DND-41 (cell line): ENCODE measurements around the gene PAK5.

ENCODE experiments used
- EZH2 ChIP-seq: IDR thresholded peaks from 3 replicates; pipeline ENCODE4 v1.6.1; 2012; ENCODE audit warnings: borderline replicate concordance, low read depth, mild to moderate bottlenecking, moderate library complexity, low read length, inconsistent platforms; ENCODE audit not compliant: severe bottlenecking
- TF ChIP-seq, protein P1 (sequence below): IDR thresholded peaks from 2 replicates; pipeline ENCODE4 v1.5.1; 2012; ENCODE audit warnings: borderline replicate concordance, low read length, moderate library complexity, mild to moderate bottlenecking; ENCODE audit not compliant: poor library complexity, severe bottlenecking; ENCODE audit errors: extremely low read depth

DNA sequence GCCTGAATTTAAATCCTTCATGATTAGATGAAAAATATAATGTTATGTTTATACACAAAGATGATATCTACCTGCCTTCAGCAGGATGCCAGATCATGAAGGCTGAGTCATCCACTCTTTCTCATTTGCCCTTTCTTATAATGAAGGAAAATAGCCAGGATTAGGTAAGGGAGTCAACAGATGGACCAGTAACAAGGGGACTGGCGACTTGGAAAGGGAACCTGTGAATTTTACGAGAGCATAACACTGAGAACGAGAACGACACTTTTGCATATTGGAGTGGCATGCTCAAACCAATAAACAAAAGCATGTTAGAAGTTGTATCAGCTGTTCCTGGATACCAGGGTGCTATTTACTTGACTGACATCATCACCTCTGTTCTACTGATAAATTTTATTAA is 170.5 kb downstream of the PAK5 start:
- TF ChIP-seq, protein P1, sequence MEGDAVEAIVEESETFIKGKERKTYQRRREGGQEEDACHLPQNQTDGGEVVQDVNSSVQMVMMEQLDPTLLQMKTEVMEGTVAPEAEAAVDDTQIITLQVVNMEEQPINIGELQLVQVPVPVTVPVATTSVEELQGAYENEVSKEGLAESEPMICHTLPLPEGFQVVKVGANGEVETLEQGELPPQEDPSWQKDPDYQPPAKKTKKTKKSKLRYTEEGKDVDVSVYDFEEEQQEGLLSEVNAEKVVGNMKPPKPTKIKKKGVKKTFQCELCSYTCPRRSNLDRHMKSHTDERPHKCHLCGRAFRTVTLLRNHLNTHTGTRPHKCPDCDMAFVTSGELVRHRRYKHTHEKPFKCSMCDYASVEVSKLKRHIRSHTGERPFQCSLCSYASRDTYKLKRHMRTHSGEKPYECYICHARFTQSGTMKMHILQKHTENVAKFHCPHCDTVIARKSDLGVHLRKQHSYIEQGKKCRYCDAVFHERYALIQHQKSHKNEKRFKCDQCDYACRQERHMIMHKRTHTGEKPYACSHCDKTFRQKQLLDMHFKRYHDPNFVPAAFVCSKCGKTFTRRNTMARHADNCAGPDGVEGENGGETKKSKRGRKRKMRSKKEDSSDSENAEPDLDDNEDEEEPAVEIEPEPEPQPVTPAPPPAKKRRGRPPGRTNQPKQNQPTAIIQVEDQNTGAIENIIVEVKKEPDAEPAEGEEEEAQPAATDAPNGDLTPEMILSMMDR: no peak
- no peak for TF ChIP-seq EZH2
